Measurements from ENCODE around the gene HOXA6.

GRCh38 chr7:27131390-27131819, 16.2 kb downstream of the HOXA6 start:
- TF ChIP-seq CTCF (conservative IDR thresholded peaks at IDR 0.05; ENCODE audit: low read depth, low read length), result no peak
- no peak for TF ChIP-seq POLR2A (IDR thresholded peaks at IDR 0.05; ENCODE audit: low read depth, low read length)
- no peak for TF ChIP-seq USF2 (IDR thresholded peaks at IDR 0.05; ENCODE audit: low read depth, low read length)
- TF ChIP-seq RFX5 (IDR thresholded peaks at IDR 0.05; ENCODE audit: low read depth, low read length), result no peak
- no peak for TF ChIP-seq MAFK (IDR thresholded peaks at IDR 0.05; ENCODE audit: low read depth, low read length)
- no peak for TF ChIP-seq RCOR1 (IDR thresholded peaks at IDR 0.05; ENCODE audit: insufficient replicate concordance, low read length)
- TF ChIP-seq CEBPB (IDR thresholded peaks at IDR 0.05; ENCODE audit: low read depth, low read length), result no peak
- no peak for TF ChIP-seq CHD1 (IDR thresholded peaks at IDR 0.05; ENCODE audit: low read depth, low read length)
- no peak for TF ChIP-seq FOS (IDR thresholded peaks at IDR 0.05; ENCODE audit: low read depth, low read length)
